Measurements from ENCODE around the gene ABTB1. TPM values are rescaled to one million over a fixed set of nuclear protein-coding genes. Genes with fewer than 3 reads are reported as not detected.

ABTB1 gene
- total RNA-seq, 2 donors from 2014 or later, result 10.7 to 14.4 TPM

GRCh38 chr3:127712881-127713771 lies 40.4 kb downstream of the ABTB1 start:
- TF ChIP-seq CTCF (conservative IDR thresholded peaks at IDR 0.05), result no peak
- no peaks in the 10 kb centered on the region for H3K9me3 Mint-ChIP-seq
- H3K36me3 Mint-ChIP-seq (ENCODE audit: low read depth), result no peaks in the 10 kb centered on the region
- peaks cover 18% of the 10 kb centered on the region for H3K27me3 Mint-ChIP-seq (ENCODE audit: insufficient read depth)
- H3K27ac ChIP-seq (ENCODE audit: low read depth, low read length), result no peak overlapping the region
- no peak for DNase-seq
- H3K4me3 Mint-ChIP-seq, result no peak overlapping the region
- peaks cover 11% of the 10 kb centered on the region for H3K27me3 ChIP-seq (ENCODE audit: control insufficient read depth, insufficient read depth, low read length, poor library complexity, severe bottlenecking)
- 87 to 93% methylated on average over 6 to 9 of the region's 9 CpGs for WGBS, 2 experiments (ENCODE audit: insufficient coverage in 1 of 2, insufficient read length in 1 of 2)
- H3K4me3 ChIP-seq (ENCODE audit: low read length), result no peak overlapping the region
- H3K9ac ChIP-seq (ENCODE audit: extremely low read depth, low read length, poor library complexity, severe bottlenecking), result no peak overlapping the region
- peaks cover 20% of the 10 kb centered on the region for H3K4me1 Mint-ChIP-seq
- no peaks in the 10 kb centered on the region for H3K36me3 ChIP-seq (ENCODE audit: control insufficient read depth, insufficient read depth, low read length)
- no peaks in the 10 kb centered on the region for H3K9me3 ChIP-seq (ENCODE audit: control insufficient read depth, low read length)
- H3K4me1 ChIP-seq (ENCODE audit: control insufficient read depth, insufficient read depth, low read length), result peaks cover 3% of the 10 kb centered on the region
- no peak overlapping the region for H3K27ac Mint-ChIP-seq

DNA sequence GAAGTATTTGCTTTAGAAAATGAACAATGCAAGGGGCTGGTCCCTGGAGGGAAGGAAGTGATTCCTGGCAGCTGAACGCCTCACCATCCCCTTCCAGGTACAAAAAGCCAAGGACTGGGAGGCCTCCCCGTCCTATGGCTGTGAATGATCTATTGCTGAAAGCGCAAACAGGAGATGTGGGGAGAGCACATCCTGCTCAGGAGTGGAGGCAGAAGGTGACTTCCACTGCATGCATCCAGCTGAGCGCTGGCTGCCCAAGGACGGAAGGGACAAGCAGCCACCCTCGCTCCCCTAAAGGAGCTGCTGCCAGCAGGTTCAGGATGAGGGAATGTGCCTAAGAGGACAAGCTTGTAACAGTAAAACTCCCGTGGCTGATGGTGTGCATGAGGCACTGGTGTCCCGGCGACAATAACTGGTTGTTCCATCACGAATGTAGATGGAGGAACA lies 41.4 kb downstream of the ABTB1 start:
- H3K36me3 Mint-ChIP-seq (ENCODE audit: low read depth), result no peaks in the 10 kb centered on the region
- H3K27ac Mint-ChIP-seq, result no peak overlapping the region
- H3K36me3 ChIP-seq (ENCODE audit: control insufficient read depth, insufficient read depth, low read length), result no peaks in the 10 kb centered on the region
- 78 to 88% methylated on average over 8 to 10 of the region's 10 CpGs for WGBS, 2 experiments (ENCODE audit: insufficient coverage in 1 of 2, insufficient read length in 1 of 2)
- H3K4me3 Mint-ChIP-seq, result no peak overlapping the region
- peaks cover 19% of the 10 kb centered on the region for H3K4me1 Mint-ChIP-seq
- peaks cover 25% of the 10 kb centered on the region for H3K27me3 Mint-ChIP-seq (ENCODE audit: insufficient read depth)
- H3K27ac ChIP-seq (ENCODE audit: low read depth, low read length), result no peak overlapping the region
- TF ChIP-seq CTCF (conservative IDR thresholded peaks at IDR 0.05), result no peak
- peaks cover 3% of the 10 kb centered on the region for H3K4me1 ChIP-seq (ENCODE audit: control insufficient read depth, insufficient read depth, low read length)
- DNase-seq, result no peak
- H3K27me3 ChIP-seq (ENCODE audit: control insufficient read depth, insufficient read depth, low read length, poor library complexity, severe bottlenecking), result peaks cover 11% of the 10 kb centered on the region
- H3K9me3 ChIP-seq (ENCODE audit: control insufficient read depth, low read length), result no peaks in the 10 kb centered on the region
- H3K9ac ChIP-seq (ENCODE audit: extremely low read depth, low read length, poor library complexity, severe bottlenecking), result no peak overlapping the region
- no peak overlapping the region for H3K4me3 ChIP-seq (ENCODE audit: low read length)
- H3K9me3 Mint-ChIP-seq, result no peaks in the 10 kb centered on the region

GRCh38 chr3:127714866-127715265 lies 42.1 kb downstream of the ABTB1 start:
- Histone ChIP-seq H3K4me1 (ENCODE audit: control insufficient read depth, insufficient read depth, low read length) (peaks cover 3% of the 10 kb centered on the region), H3K9me3 (ENCODE audit: control insufficient read depth, low read length) (no peaks in the 10 kb centered on the region), H3K9ac (ENCODE audit: extremely low read depth, low read length, poor library complexity, severe bottlenecking) (no peak overlapping the region), H3K4me3 (ENCODE audit: low read length) (no peak overlapping the region), H3K27ac (ENCODE audit: low read depth, low read length) (no peak overlapping the region), H3K27me3 (ENCODE audit: control insufficient read depth, insufficient read depth, low read length, poor library complexity, severe bottlenecking) (peaks cover 11% of the 10 kb centered on the region), H3K36me3 (ENCODE audit: control insufficient read depth, insufficient read depth, low read length) (no peaks in the 10 kb centered on the region)
- Mint-ChIP-seq H3K4me3 (no peak overlapping the region), H3K9me3 (no peaks in the 10 kb centered on the region), H3K36me3 (ENCODE audit: low read depth) (no peaks in the 10 kb centered on the region), H3K27ac (no peak overlapping the region), H3K4me1 (peaks cover 19% of the 10 kb centered on the region), H3K27me3 (ENCODE audit: insufficient read depth) (peaks cover 25% of the 10 kb centered on the region)
- WGBS, 2 experiments (ENCODE audit: insufficient coverage in 1 of 2, insufficient read length in 1 of 2), result 91 to 100% methylated on average over 5 of the region's 5 CpGs
- DNase-seq, result no peak
- no peak for TF ChIP-seq CTCF (conservative IDR thresholded peaks at IDR 0.05)

Data from endodermal cell (in vitro differentiated cells).